Loucy (cell line): ENCODE measurements around the gene DENND10.

Experiments used
- H2AFZ ChIP-seq: fragments of 200-600 bp; sonication (generic); 2 replicates; pipeline ENCODE4 v1.6.0; 2016; ENCODE audit warnings: antibody characterized with exemption, mild to moderate bottlenecking, low read length, moderate library complexity
- H3F3A ChIP-seq: fragments of 200-600 bp; 2 replicates; pipeline ENCODE4 v1.6.0; 2016; ENCODE audit warnings: antibody characterized with exemption, low read depth, mild to moderate bottlenecking
- H3K27me3 ChIP-seq: fragments of 200-600 bp; sonication (generic); 2 replicates; pipeline ENCODE4 v1.6.1; 2014; ENCODE audit warnings: low read length, mild to moderate bottlenecking; ENCODE audit not compliant: insufficient read depth, poor library complexity, severe bottlenecking
- H3K36me3 ChIP-seq: fragments of 200-600 bp; sonication (generic); 2 replicates; pipeline ENCODE4 v1.6.1; 2016; ENCODE audit warnings: low read length; ENCODE audit not compliant: insufficient read depth
- H3K4me1 ChIP-seq: fragments of 200-600 bp; sonication (generic); 2 replicates; pipeline ENCODE4 v1.5.1; 2014; ENCODE audit warnings: low read length, mild to moderate bottlenecking; ENCODE audit not compliant: insufficient read depth, poor library complexity, severe bottlenecking
- H3K4me2 ChIP-seq: fragments of 200-600 bp; sonication (generic); 2 replicates; pipeline ENCODE4 v1.6.0; 2014; ENCODE audit warnings: antibody characterized with exemption, low read length, low read depth, mild to moderate bottlenecking; ENCODE audit not compliant: poor library complexity, severe bottlenecking
- H3K4me3 ChIP-seq: fragments of 200-600 bp; sonication (generic); 2 replicates; pipeline ENCODE4 v1.5.1; 2014; ENCODE audit warnings: low read length, mild to moderate bottlenecking, mixed read lengths; ENCODE audit not compliant: poor library complexity, severe bottlenecking
- H3K79me2 ChIP-seq: fragments of 200-600 bp; sonication (generic); 2 replicates; pipeline ENCODE4 v1.6.1; 2014; ENCODE audit warnings: low read length; ENCODE audit not compliant: insufficient read depth
- H3K9ac ChIP-seq: fragments of 200-600 bp; sonication (generic); 2 replicates; pipeline ENCODE4 v1.6.0; 2014; ENCODE audit warnings: mild to moderate bottlenecking, low read depth, low read length, moderate library complexity; ENCODE audit not compliant: poor library complexity, severe bottlenecking
- H3K9me2 ChIP-seq: fragments of 200-600 bp; sonication (generic); replicated peaks from 2 replicates; pipeline ENCODE4 v1.6.1; 2016; ENCODE audit warnings: low read depth, low read length, mixed read lengths
- H3K9me3 ChIP-seq: fragments of 200-600 bp; sonication (generic); 2 replicates; pipeline ENCODE4 v1.6.1; 2014; ENCODE audit warnings: mild to moderate bottlenecking, antibody characterized with exemption, low read length, low read depth; ENCODE audit not compliant: insufficient read depth
- H4K20me1 ChIP-seq: fragments of 200-600 bp; sonication (generic); 2 replicates; pipeline ENCODE4 v1.6.0; 2014; ENCODE audit warnings: antibody characterized with exemption, low read length, mild to moderate bottlenecking; ENCODE audit not compliant: insufficient read depth, poor library complexity, severe bottlenecking
- CTCF ChIP-seq: fragments of 200-600 bp; sonication (generic); conservative IDR thresholded peaks from 2 replicates; pipeline ENCODE4 v1.5.1; 2014; ENCODE audit warnings: mild to moderate bottlenecking, antibody characterized with exemption, low read length
- EZH2phosphoT487 ChIP-seq: fragments of 200-600 bp; IDR thresholded peaks from 2 replicates; pipeline ENCODE4 v1.6.1; 2018; ENCODE audit warnings: antibody characterized with exemption, mild to moderate bottlenecking, moderate library complexity, borderline replicate concordance

DENND10 gene

GRCh38 chr10:119084896-119085295 lies 19.0 kb upstream of the DENND10 start:
- H3K36me3 ChIP-seq = no peaks in the 10 kb centered on the region
- no peak overlapping the region for H3K9ac ChIP-seq
- H3K9me2 ChIP-seq = no peaks in the 10 kb centered on the region
- H3F3A ChIP-seq = peaks cover 3% of the 10 kb centered on the region; the same call in 1 of the 2 replicates
- no peak overlapping the region for H3K4me3 ChIP-seq
- peaks cover 12% of the 10 kb centered on the region for H3K79me2 ChIP-seq
- TF ChIP-seq CTCF (no peak), EZH2phosphoT487 (no peak)
- no peaks in the 10 kb centered on the region for H3K9me3 ChIP-seq
- H3K4me2 ChIP-seq = no peak overlapping the region
- no peak overlapping the region for H2AFZ ChIP-seq
- H3K27me3 ChIP-seq = no peaks in the 10 kb centered on the region
- peaks cover 16% of the 10 kb centered on the region for H3K4me1 ChIP-seq
- H4K20me1 ChIP-seq = peaks cover under 1% of the 10 kb centered on the region

- H3K9ac ChIP-seq = no peak overlapping the region
- H3K27me3 ChIP-seq = no peaks in the 10 kb centered on the region
- no peaks in the 10 kb centered on the region for H3K9me3 ChIP-seq
- no peak overlapping the region for H3K4me3 ChIP-seq
- H3F3A ChIP-seq = peaks cover 3% of the 10 kb centered on the region; the same call in 1 of the 2 replicates
- H3K4me2 ChIP-seq = no peak overlapping the region
- no peaks in the 10 kb centered on the region for H3K79me2 ChIP-seq
- no peaks in the 10 kb centered on the region for H4K20me1 ChIP-seq
- peaks cover 28% of the 10 kb centered on the region for H3K4me1 ChIP-seq
- H3K36me3 ChIP-seq = no peaks in the 10 kb centered on the region
- no peaks in the 10 kb centered on the region for H3K9me2 ChIP-seq
- TF ChIP-seq CTCF = no peak
- H2AFZ ChIP-seq = no peak overlapping the region
Measured at GRCh38 chr10:119087271-119087882, 16.5 kb upstream of the DENND10 start.

- H3F3A ChIP-seq = no peaks in the 10 kb centered on the region
- no peaks in the 10 kb centered on the region for H3K9me2 ChIP-seq
- H3K4me2 ChIP-seq = peak overlapping the region; percentile 35
- peak overlapping the region; percentile 40 for H3K9ac ChIP-seq
- H3K36me3 ChIP-seq = no peaks in the 10 kb centered on the region
- H3K4me3 ChIP-seq = peak overlapping the region; percentile 6
- H2AFZ ChIP-seq = no peak overlapping the region; the same call in 1 of the 2 replicates
- peaks cover 28% of the 10 kb centered on the region for H3K4me1 ChIP-seq
- H4K20me1 ChIP-seq = no peaks in the 10 kb centered on the region
- no peaks in the 10 kb centered on the region for H3K79me2 ChIP-seq
- H3K27me3 ChIP-seq = no peaks in the 10 kb centered on the region
- no peaks in the 10 kb centered on the region for H3K9me3 ChIP-seq
- TF ChIP-seq EZH2phosphoT487 = no peak
- no peak for TF ChIP-seq CTCF
Measured at GRCh38 chr10:119090026-119090795, 13.7 kb upstream of the DENND10 start.
